Activated naive CD4-positive, alpha-beta T cell (primary cell): ENCODE data around the gene QRICH1.

Experiments used
- DNase-seq, 4 experiments: peaks; one replicate each; lab custom pipeline; 2025; lab: John Stamatoyannopoulos, UW

The QRICH1 gene

DNA sequence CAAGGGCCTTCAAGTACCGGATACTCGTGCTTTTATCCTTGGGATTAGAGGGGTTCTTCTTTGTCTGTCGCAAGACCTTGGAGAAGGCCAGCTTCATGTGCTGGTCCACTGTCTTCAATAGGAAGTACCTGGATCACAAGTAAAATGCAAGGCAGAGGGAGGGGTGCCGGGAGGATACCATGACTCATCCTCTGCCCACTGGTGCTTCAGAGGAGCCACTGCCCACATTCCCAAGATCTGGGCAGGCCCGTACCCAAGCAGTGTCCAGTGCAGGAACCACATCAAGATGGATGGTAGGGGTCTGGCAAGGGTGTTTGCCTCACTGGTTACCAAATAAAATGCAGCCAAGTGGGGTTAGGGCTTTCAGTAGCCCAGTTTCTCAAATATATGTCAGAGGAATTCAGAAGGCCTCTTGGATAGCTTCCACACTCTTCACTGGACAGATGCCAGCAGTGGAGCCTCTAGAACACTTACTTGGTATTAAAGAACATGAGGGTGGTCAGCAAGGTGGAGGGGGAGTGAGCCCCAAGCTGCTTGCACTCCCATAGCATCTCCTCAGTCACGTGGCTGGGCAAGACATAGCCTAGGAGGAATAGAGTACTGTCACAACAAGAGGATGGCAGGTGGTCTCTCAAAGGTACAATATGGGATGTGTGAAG, 61.1 kb downstream of the QRICH1 start:
- no peak for DNase-seq

DNA sequence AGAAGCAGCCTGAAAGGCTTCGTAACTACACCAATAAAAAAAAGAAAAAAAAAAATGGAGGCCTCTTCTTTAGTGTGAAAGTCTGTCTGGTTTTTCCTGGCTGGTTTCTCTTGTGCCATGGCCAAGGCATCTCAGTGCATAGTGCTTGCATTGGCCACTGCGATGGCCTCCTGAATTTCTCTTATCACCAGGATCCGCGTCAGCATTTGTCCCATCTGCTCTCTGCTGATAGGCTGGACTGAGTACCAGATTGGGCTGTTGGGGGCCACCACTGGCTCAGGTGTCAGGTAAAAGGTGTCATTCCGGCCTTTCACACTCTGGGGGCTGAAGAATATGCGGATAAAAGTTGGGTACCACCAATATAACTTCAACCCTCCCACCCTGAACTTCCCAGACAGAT, 63.5 kb downstream of the QRICH1 start:
- no peak for DNase-seq

DNA sequence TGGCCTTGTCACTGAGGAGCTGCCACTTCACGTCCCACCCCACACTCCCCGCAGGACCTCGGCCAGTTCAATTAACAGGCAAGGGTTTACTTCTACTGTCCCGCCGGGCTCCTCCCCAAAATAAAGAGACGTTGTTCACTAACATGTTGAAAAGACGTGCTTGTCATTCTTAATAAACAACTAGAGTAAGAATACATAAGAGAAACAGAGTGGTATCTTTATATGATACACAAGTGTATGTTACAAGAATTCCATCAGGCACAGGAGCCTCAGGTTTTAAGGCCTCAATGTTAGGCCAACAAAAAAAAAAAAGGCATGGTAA, 64.3 kb downstream of the QRICH1 start:
- DNase-seq = no peak

DNA sequence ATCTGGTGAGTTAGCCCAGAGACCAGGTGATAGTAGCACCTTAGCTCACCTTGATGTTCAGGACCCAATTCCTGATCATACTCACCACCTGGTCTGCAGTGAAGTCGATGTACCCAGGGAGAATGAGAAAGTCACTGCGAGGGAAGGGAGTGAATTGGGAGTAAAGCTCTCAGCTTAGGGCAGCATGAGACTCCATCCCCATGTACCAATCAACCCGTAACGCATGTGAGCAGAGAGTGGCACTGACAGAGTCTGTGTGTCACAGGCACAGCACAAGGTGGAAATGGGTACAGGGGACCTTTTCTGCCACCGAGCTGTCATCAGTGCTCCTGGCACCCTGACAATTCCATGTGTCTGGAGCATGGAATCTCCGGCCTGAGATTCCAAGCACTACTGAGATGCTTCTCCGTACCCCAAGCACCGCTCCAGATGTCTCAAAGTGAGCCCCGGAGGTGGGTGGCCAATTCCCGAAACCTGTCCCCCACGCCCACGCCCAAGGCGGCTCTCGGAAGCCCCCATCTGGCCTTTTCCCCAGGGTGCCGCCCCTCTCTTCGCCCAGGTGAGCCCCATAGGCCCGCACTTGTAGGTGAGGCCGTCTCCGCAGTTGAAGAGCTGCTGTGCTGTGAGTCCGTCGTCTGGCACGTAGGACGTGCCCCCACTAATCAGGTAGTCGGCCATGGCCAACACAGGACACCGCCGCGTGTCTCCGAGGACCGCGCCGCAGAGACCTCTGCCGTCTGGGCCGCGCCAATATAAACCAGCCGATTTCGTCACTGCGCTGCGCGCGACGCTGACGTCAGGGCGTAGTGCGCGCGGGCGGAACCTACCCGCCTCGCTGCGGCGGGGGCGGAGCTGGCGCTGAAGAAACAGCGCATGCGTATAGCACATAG, 65.0 kb downstream of the QRICH1 start, which contains the start of gene IMPDH2:
Gene IMPDH2, minus strand, starts transcription at position 726 of the 890 bp plus-strand sequence. Its CDS starts 48 bp downstream, at position 678.
- DNase-seq = peak; percentile 88 to 91 (median 88)

DNA sequence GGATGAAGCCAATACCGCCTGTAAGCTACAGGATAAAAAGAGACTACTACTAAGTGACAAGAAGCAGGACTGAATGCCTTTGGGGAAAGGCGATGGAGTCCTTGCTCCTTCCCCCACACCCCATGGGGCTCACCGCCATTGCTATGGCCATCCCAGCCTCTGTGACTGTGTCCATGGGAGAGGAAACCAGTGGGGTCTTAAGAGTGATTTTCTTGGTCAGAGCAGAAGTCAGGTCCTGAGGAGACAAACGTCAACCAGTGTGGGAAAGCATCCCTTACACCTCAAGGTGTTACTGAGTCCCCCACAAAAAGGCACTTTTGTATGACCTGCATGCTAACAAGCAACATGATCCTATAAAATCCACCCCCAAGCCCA, 65.6 kb downstream of the QRICH1 start:
- DNase-seq = no peak

DNA sequence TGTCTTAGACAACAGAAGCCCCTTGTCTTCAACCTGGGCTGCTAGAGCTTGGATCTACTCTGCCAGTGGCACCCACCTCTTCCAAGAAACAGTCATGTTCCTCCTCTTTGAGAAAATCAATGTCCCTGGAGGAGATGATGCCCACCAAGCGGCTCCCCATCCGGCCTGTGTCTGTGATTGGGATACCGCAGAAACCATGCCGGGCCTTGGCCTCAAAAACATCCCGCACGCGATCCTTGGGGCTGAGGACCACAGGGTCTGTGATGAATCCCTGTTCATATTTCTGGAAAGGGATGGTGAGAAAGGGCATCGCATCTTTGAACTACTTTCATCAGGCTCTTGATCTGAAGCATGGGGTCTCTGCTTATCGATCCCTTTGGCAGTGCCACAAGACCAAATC, 66.2 kb downstream of the QRICH1 start:
- DNase-seq = no peak

DNA sequence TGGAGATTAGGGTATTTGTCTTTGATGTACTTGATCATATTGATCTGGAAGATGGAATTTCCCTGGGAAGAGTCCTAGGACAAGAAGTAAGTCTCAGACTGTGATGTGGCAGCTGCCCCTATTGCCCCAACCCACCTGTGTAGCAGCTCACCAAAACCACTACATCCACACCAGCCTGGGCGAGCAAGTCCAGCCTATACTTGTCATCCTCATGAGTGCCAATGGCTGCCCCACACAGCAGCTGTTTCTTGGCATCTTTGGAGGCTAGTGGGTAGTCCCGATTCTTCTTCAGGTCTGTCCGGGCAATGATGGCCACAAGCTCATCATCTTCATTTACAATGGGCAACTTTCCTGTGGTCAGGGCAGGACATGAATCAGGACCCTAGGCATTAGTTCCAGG, 67.3 kb downstream of the QRICH1 start:
- no peak for DNase-seq

DNA sequence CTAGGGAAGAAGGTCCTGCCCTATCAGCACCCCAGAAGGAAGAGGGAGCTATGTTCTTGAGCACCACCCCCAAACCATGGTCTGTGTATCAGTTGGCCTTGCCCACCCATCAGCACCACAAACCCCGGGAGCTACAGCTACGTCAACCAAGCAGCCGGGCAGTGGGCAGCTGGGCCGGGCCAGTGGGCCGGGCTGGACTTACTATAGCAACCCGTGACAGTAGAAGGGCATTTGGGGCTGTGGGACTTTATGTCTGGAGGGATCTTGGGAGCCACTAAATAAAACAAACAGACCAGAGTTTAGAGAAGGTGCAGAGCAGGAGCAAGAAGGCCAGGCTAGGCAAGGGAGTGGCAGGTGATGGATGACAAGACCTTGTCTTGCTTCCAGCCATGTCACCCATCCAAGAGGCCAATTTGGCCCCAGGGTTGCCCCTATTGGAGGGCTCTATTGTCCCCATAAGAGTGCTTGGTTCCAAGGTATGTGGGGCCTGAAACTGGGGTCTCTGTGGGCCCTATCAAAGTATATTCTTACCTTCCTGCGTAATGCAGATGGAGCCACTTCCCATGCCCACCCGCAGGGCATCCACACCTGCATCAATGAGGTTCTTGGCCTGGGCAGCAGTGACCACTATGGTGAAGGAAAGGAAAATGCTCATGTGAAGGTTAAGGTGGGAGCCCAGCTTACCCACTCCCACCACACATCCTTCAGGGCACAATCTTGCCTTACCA, 67.9 kb downstream of the QRICH1 start:
- DNase-seq = no peak

DNA sequence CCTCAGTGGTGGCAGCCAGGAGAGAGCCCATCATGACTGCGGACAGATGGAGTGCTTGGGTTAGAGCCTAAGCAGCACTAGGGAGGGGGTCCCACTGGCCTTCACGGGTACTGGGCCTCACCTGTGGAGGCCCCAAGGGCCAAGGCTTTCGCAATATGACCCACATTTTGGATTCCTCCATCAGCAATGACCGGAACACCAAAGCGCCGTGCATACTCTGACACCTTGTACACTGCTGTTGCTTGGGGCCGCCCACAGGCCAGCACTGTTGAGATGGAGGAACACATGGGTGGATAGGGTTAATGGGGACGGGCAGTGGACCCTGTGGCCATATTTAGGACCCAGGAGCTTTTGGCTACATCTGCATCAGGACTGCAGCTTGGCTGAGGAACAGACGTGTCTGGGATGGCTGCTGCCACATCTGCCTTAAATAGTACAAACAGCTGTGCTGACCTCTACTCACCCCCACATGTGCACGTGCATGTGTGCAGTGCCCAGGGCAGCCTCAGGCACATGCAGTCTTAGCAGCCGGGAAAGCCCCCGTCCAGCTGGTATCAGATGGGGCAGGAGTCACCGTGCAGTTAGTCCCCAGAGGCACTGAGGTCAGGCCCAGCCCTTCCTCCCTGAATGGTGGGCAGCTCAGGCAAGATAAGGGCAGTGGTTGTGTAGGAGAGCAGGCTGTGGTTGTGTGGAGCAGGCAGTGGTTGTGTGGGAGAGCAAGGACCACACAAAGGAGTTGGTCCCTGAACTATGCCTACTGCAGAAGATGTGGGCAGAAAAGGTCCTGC, 68.7 kb downstream of the QRICH1 start:
- DNase-seq = no peak

DNA sequence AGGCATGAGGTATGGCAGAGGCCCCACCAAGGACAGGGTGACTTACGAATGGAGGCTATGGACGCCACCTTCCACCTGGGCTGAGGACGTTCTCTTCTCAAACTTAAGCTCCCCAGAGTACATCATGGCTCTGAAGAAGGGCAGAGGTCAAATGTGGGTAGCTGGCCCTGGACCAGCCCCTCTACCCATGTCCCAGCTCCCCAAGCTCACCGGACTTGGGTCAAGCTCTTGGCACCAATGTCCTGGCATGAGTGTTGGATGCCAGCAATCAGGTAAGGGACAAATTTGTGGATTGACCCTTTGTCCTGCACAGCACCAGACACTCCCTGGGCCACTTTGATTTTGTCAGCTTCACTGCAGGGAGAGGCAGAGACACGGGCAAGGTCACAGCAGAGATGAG, 69.4 kb downstream of the QRICH1 start:
- DNase-seq = no peak

DNA sequence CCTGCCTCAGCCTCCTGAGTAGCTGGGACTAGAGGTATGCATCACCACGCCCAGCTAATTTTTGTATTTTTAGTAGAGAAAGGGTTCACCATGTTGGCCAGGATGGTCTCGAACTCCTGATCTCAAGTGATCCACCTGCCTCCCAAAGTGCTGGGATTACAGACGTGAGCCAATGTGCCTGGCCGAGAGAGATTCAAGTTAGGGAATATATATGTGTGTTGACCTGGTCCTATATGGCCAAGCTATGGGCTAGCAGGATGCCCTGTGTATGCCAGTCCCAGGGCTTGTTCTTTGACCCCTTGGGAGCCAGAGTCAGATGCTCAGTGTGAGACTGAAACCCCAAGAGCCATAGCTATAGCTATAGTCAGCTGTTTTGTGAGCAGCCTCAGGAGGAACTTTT, 70.1 kb downstream of the QRICH1 start:
- no peak for DNase-seq

DNA sequence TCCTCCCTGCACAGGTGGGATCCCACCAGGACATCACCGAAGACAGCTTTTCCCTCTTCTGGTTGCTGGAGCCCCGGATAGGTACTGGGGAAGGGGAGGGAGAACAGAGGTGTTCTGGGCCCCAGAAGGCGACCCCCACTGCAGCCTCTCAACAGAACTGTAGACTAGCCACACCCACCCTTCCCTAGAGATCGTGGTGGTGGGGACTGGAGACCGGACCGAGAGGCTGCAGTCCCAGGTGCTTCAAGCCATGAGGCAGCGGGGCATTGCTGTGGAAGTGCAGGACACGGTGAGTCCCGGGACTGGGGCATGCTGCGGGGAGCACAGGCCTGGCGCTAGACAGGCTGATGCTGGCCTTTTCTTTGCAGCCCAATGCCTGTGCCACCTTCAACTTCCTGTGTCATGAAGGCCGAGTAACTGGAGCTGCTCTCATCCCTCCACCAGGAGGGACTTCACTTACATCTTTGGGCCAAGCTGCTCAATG, 71.1 kb downstream of the QRICH1 start:
- no peak for DNase-seq

DNA sequence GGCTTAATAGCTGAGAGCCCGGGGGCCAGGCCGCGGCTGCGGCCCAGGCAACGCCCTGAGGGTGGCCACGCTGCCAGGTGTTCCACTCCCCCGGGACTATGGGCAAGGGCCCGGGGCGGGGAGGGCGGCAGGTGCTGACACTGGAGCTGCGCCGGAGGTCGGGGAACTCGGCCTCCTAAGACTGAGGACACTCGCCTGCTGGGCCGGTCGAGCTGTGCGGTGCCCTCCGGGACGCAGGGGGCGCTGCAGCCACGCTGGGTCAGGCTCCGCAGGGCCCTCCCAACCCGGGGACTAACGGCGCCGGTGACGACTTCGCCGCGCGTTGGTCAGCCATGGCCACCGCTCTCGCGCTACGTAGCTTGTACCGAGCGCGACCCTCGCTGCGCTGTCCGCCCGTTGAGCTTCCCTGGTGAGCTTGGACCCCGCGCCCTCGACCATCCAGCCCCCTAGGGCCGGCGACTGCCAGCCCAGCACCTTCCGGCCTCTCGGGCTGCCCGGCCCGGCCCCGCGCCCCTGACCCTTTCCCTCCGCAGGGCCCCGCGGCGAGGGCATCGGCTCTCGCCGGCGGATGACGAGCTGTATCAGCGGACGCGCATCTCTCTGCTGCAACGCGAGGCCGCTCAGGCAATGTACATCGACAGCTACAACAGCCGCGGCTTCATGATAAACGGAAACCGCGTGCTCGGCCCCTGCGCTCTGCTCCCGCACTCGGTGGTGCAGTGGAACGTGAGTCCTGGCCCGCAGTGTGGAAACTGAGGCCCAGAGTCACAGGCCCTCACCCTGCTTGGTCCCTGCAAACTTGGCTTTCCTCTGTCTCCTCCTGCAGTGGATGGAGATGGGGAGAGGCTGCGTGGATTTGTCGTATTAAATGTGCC, 71.8 kb downstream of the QRICH1 start, which contains the start of gene NDUFAF3:
Gene NDUFAF3, plus strand, starts transcription at position 309 of the 875 bp plus-strand sequence. Its CDS starts 24 bp downstream, at position 333.
- DNase-seq = peak; percentile 83 to 90 (median 86)

DNA sequence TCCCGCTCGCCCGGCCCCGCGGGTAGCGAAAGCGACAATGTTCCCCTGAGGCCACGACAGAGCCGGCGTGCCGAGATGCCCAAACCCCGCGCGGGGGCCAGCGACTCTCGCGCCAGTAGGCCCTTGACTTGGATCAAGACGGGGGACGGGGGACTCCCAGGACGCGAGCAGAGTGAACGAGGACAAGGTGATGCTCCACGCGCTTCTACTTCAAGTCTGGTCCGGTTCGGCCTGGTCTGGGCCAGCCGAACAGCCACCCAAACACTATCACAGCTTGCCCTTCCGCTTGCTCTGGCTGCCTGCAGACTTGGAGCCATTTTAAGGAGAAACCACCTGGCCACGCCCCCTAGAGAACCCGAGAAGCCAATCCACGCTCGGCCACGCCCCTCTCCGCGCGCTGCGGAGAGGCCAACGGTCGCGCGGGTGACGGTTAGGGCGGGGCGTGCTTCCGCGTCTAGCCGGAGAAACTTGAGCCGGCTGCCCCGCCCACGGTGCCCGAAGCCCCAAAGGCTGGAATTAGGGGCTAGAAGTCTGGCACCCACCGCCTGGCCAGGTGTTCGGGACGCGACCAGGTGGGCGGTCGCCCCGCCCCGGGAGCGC, 72.6 kb downstream of the QRICH1 start:
- DNase-seq = peak; percentile 92 to 98 (median 93)

DNA sequence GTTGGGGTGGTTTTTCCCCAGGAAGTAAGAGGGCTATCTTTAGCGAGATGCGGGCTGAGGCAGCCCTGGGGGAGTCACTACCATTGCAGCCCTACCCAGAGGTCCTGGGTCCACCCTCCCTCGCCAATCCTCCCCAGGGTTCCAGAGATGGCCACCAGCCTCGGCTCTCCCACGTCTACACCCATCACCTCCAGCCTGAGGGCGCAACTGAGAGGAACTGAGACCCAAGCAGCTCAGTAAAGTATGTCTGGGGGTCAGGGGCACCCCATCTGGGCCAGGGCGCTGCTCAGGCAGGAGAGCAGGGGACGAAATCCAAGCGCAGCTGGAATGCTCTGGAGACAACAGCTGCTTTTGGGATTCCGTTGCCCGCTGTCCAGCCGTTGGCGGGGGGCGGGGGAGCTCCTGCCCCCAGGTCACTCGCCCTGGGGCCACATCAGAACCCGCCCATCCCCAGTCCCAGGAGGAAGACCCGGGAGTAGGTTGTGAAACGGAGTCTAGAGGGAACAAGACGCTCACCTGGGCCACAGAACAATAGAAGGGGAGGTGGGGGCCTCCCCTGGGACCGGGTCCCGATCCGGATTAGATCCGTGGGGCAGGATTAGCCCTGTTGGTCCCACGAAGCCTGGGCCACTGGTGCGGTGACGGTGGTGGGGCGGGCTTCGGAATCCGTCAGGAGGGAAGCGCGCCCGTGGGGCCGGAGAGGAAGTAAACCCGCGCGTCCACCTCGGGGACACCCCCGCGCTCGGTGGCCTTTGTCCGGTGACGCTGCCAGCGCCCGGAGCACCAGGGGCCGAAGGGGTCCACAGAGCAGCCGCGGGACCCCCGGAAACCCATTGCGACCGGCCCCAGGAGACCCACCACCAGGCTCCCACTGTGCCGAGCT, 73.3 kb downstream of the QRICH1 start:
- peak in 1 of 4 experiments; percentile 39 for DNase-seq

DNA sequence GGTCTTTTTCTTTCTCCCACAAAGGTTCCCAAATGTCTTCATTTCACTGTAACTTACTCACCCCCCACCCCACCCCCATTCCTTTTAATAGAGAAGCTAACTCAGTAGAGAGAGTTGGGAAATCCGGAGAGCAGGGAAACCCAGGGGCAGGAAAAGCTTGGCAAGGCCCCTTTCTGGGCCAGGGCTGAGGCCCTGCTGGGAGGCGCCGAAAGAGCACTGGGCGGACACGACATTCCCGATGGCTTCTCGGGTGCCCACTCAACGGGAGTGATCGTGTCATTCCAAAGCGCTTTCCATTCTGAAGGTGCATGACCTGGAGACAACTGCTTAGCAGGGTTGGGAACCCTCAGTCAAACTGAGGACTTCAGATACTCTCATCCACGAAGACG, 73.9 kb downstream of the QRICH1 start:
- no peak for DNase-seq

DNA sequence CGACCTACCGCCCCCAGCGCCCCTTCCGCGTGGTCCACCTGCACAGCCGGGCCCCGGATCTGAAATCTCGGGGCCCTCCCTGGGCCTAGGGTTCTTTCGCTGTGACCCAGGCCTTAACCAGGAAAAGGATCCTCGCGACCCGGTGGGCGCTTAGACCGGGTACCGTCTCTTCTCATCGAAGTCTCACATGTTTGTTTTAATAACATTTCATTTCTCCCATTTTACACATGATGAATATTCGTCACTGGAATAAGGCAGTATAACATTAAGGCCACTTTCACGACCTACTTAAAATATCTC, 75.2 kb downstream of the QRICH1 start:
- DNase-seq = no peak

DNA sequence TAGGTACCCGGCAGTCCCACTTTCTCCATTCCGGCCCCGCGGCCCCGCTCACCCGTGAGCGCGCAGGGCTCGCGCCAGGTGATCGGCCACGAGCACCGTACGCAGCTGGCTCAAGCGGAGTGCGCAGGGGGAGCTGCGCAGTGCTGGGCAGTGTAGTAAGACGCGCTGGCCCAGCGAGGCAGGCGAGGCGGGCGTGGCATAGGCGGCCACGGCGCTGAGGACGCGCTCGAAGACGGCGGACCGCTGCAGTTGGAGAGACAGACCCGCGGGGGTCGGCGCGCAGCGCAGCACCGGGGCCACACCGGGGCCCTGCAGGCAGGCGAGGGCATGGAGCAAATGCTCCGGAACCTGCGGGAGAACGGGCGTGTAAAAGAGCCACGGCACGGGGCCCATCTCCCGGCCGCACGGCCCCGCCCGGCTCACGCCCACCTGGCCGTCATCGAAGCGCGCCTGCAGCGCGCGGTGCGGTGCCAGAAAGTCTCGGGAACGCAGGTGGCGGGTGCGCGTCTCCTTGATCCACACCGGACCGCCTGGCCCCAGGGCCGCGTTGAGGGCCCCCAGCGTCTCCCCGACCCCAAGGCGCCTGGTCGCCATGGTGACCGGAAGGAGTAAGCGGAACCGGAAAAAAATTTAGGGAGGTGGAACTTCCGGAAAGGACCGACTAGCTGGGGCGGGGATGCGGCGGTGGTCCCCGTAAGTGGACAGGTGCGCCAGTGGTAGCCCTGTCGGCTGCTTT, 75.7 kb downstream of the QRICH1 start, which contains the start of gene DALRD3:
Gene DALRD3, minus strand, starts transcription at position 610 of the 736 bp plus-strand sequence. Its CDS starts 16 bp downstream, at position 594.
- peak in 2 of 4 experiments; percentile 18 to 51 for DNase-seq
